Endothelial cell of umbilical vein (primary cell): ENCODE data around the gene SMAD3. TPM values are rescaled to one million over a fixed set of nuclear protein-coding genes. Genes with fewer than 3 reads are reported as not detected.
A peak's percentile ranks its signal among the peaks of the same experiment; 100 is the strongest.

Source experiments
- BruUV-seq: library from RNA; stranded (reverse); fragments of 400-500 nt; replicated peaks from 2 replicates; lab custom pipeline; 2021; lab: Mats Ljungman, UMichigan
- CTCF ChIA-PET: fragments of 300-600, 350-600 bp; sonication (Branson Sonifier 250); formaldehyde crosslinking; loops from one replicate; lab custom pipeline; 2021; ENCODE audit warnings: antibody characterized with exemption, inconsistent platforms; lab: Charles Lee
- POLR2A ChIA-PET: fragments of 300-600, 350-600 bp; sonication (Branson Sonifier 250); formaldehyde crosslinking; loops from one replicate; lab custom pipeline; 2021; ENCODE audit warnings: antibody characterized with exemption, inconsistent platforms; lab: Charles Lee
- DNase-seq: peaks from one replicate; pipeline ENCODE4 v3.0.0-alpha.2; 2011; ENCODE audit warnings: low read depth, low spot score
- FAIRE-seq: peaks from 2 replicates; lab custom pipeline; 2011; peaks lifted over from hg19 to GRCh38; lab: Jason Lieb, UNC
- H2AFZ ChIP-seq: 2 replicates; pipeline ENCODE4 v1.6.0; 2012; ENCODE audit warnings: low read depth, low read length, control low read depth, inconsistent platforms
- H3K27ac ChIP-seq: 2 replicates; pipeline ENCODE4 v1.5.1; 2011; ENCODE audit warnings: low read depth, mild to moderate bottlenecking, control low read depth, low read length, moderate library complexity; ENCODE audit not compliant: insufficient read depth
- H3K27me3 ChIP-seq, 2 experiments: 2 replicates each; pipeline versions ENCODE4 v1.6.0 to v1.6.1; 2011; ENCODE audit warnings: low read length in 2 of 2, mixed read lengths in 1 of 2; ENCODE audit not compliant: control insufficient read depth in 2 of 2, insufficient read depth in 2 of 2
- H3K36me3 ChIP-seq, 2 experiments: 2 replicates in 1 of 2; 3 replicates in 1 of 2; pipeline ENCODE4 v1.5.1; 2011; ENCODE audit warnings: low read length in 2 of 2, mild to moderate bottlenecking in 1 of 2, moderate library complexity in 1 of 2; ENCODE audit not compliant: control insufficient read depth in 2 of 2, insufficient read depth in 2 of 2; ENCODE audit errors: extremely low read depth in 1 of 2
- H3K4me1 ChIP-seq: 3 replicates; pipeline ENCODE4 v1.5.1; 2011; ENCODE audit warnings: mild to moderate bottlenecking, low read length; ENCODE audit not compliant: control insufficient read depth, insufficient read depth; ENCODE audit errors: extremely low read depth
- H3K4me2 ChIP-seq: 2 replicates; pipeline ENCODE4 v1.6.1; 2011; ENCODE audit warnings: low read length, control low read depth, mixed read lengths; ENCODE audit not compliant: insufficient read depth
- H3K4me3 ChIP-seq, 3 experiments: fragments of 200-600 bp in 1 of 3; sonication (generic), shearing (Covaris generic) in 1 of 3; replicated peaks in 1 of 3; 2 replicates each; pipeline ENCODE4 v1.5.1; 2011 to 2016; ENCODE audit warnings: control low read depth in 3 of 3, low read length in 3 of 3, mild to moderate bottlenecking in 2 of 3, inconsistent platforms in 1 of 3, low read depth in 1 of 3, moderate library complexity in 1 of 3; ENCODE audit not compliant: insufficient read depth in 1 of 3
- H3K79me2 ChIP-seq: 2 replicates; pipeline ENCODE4 v1.6.0; 2012; ENCODE audit warnings: low read length, inconsistent platforms; ENCODE audit not compliant: control insufficient read depth, insufficient read depth
- H3K9ac ChIP-seq: replicated peaks from 2 replicates; pipeline ENCODE3; 2011; ENCODE audit warnings: low read length, control low read depth; ENCODE audit not compliant: insufficient read depth; ENCODE audit errors: extremely low read depth
- H3K9me1 ChIP-seq: replicated peaks from 3 replicates; pipeline ENCODE4 v1.6.0; 2011; ENCODE audit warnings: mild to moderate bottlenecking, low read length; ENCODE audit not compliant: control insufficient read depth, insufficient read depth; ENCODE audit errors: extremely low read depth
- H3K9me3 ChIP-seq: replicated peaks from 2 replicates; pipeline ENCODE4 v1.5.1; 2012; ENCODE audit warnings: low read length, inconsistent platforms; ENCODE audit not compliant: control insufficient read depth, insufficient read depth
- H4K20me1 ChIP-seq: replicated peaks from 2 replicates; pipeline ENCODE3; 2011; ENCODE audit warnings: mild to moderate bottlenecking, low read length; ENCODE audit not compliant: control insufficient read depth, insufficient read depth; ENCODE audit errors: extremely low read depth
- FOS ChIP-seq: IDR thresholded peaks from 2 replicates; pipeline ENCODE4 v1.6.1; 2011; ENCODE audit warnings: mild to moderate bottlenecking, low read length, moderate library complexity, borderline replicate concordance; ENCODE audit not compliant: insufficient read depth
- GATA2 ChIP-seq: IDR thresholded peaks from 2 replicates; pipeline ENCODE4 v1.7.0; 2011; ENCODE audit warnings: low read depth, mild to moderate bottlenecking, moderate library complexity, mixed read lengths, low read length; ENCODE audit not compliant: insufficient read length, insufficient read depth
- JUN ChIP-seq: IDR thresholded peaks from 2 replicates; pipeline ENCODE4 v1.6.1; 2011; ENCODE audit warnings: borderline replicate concordance, low read depth; ENCODE audit not compliant: insufficient read length, insufficient read depth
- MAX ChIP-seq: IDR thresholded peaks from 2 replicates; pipeline ENCODE4 v1.6.1; 2011; ENCODE audit not compliant: insufficient read depth, insufficient read length
- MYC ChIP-seq: IDR thresholded peaks from one replicate; pipeline ENCODE4 v1.6.1; 2011; ENCODE audit warnings: mild to moderate bottlenecking, low read depth, low read length
- POLR2A ChIP-seq: IDR thresholded peaks from 2 replicates; pipeline ENCODE4 v1.6.1; 2012; ENCODE audit warnings: low read depth, mild to moderate bottlenecking, control low read depth, low read length
- dilution Hi-C: fragments of 300-500 bp; cut with MboI; formaldehyde crosslinking; loops from one replicate; pipeline ENCODE4 v1.15.0; 2019; ENCODE audit warnings: low sequenced_read_pairs; ENCODE audit not compliant: extremely low pct_ligation_motif_present
- intact Hi-C: fragments of 100-400 bp; cut with micrococcal nuclease; formaldehyde crosslinking; loops from one replicate; pipeline ENCODE4 v1.10.0; 2022
- polyA plus RNA-seq, 4 experiments: library from polyadenylated mRNA; depleted of rRNA in 3 of 4; stranded (reverse) in 3 of 4; unstranded in 1 of 4; fragments of >200 nt; gene quantifications; 2 replicates each; pipeline versions ENCODE4 v1.2.1 to v1.2.3, GENCODE V29; 2011 to 2012; ENCODE audit warnings: missing spikeins in 1 of 4
- total RNA-seq: library from RNA; stranded (reverse); gene quantifications from 2 replicates; pipeline ENCODE4 v1.2.3, GENCODE V29; 2021

SMAD3 gene
- total and polyA plus RNA-seq, 2 donors (not counting 3 experiments of a cell fraction or from before 2014, with no cell fraction given) = 56.4 to 88.2 TPM

DNA sequence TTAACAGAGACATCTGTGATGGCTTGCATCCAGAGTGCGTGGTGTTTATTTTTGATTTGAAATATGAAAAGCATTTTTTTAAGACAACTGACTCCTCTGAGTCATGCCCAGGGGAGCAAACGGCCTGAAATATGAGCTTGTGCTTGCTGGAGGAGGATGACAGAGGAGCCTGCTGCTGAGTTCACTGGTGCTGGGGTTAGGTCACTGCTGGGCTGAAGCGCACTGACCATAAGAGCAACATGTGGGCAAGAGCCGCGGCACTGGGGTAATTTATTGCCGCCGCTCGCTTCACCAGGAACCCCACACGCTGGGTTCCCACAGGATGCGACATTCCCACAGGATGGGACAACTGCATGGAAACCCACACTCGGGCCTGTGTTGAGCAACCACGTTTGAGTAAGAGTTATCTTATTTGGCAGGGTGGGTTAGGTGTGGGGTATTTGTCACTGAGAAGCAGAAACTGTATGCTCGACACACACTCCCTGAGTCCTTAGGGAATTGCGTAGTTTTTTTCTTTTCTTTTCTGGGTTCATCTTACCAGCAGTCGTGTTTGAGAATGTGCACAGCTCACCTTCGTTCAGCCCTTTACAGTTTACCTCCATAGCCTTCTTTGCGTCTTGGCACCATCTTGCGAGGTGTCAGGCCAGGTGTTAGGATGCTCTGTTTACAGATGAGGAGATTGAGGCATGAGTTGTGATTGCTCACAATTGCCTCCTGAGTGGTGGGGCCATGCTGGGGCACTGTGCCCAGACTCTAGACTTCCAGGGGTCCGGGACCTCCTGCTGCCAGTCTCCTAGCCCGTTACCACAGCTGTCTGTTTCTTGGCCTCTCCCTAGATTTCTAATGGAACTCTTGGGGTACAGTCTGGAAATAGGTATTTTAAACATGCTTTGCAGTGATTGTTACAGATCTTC, 60.4 kb downstream of the SMAD3 start:
- TF ChIP-seq MYC (no peak), POLR2A (peak; percentile 41), FOS (peak; percentile 84), JUN (peak; percentile 18), GATA2 (peak; percentile 32), MAX (no peak)
- Histone ChIP-seq H3K27me3 (no peaks in the 10 kb centered on the region), H3K9me1 (no peaks in the 10 kb centered on the region), H3K4me1 (peaks cover 59% of the 10 kb centered on the region), H3K4me3 (no peak overlapping the region), H3K4me2 (peak overlapping the region; percentile 14), H3K9ac (peak overlapping the region; percentile 30), H2AFZ (no peak overlapping the region), H3K79me2 (peaks cover 93% of the 10 kb centered on the region), H3K36me3 (no peaks in the 10 kb centered on the region), H4K20me1 (no peaks in the 10 kb centered on the region), H3K9me3 (no peaks in the 10 kb centered on the region), H3K27ac (peak overlapping the region; percentile 80)
- intact Hi-C loops (loop anchor here (1.0 kb wide), 1 partner anchor 8 kb away; no protein-coding TSS in a partner anchor), dilution Hi-C loops (no loop called here)
- POLR2A ChIA-PET = interaction anchor here (0.9 to 1.5 kb wide), 2 partner anchors 8 to 13 kb away, joined by 3 to 5 read pairs; no protein-coding TSS in a partner anchor
- FAIRE-seq = peak; percentile 95
- TSS peak; percentile 4 for BruUV-seq
- DNase-seq = peak; percentile 94
- CTCF ChIA-PET = interaction anchor here (0.6 to 1.9 kb wide), 10 partner anchors 9 to 179 kb away, joined by 3 to 8 read pairs (median 4); no protein-coding TSS in a partner anchor
